Activated naive CD4-positive, alpha-beta T cell treated with anti-CD3 and anti-CD28 coated beads, Interleukin-2, amount 50 U/mL, for 72 hours (primary cell): Measurements from ENCODE around the gene LHPP. TPM values are rescaled to one million over a fixed set of nuclear protein-coding genes. Genes with fewer than 3 reads are reported as not detected.

Experiments used
- ATAC-seq, 2 donors: fragments of 150-1000 bp; cut with Tn5 transposase; 2 replicates each; pipeline ENCODE4 v1.10.0; 2021; ENCODE audit warnings: mild to moderate bottlenecking in 2 of 2, moderate library complexity in 2 of 2
- DNase-seq, 2 donors: peaks; one replicate each; pipeline ENCODE4 v3.0.0; 2021 to 2022; ENCODE audit warnings: low spot score in 2 of 2
- H3K27ac Mint-ChIP-seq, 2 donors: one replicate each; pipeline ENCODE4 v1.8.0; 2022; ENCODE audit warnings: mild to moderate bottlenecking in 2 of 2, mixed read lengths in 2 of 2
- H3K36me3 Mint-ChIP-seq, 2 donors: one replicate each; pipeline ENCODE4 v1.8.0; 2022; ENCODE audit warnings: mixed read lengths in 2 of 2
- H3K9me3 Mint-ChIP-seq, 2 donors: one replicate each; pipeline ENCODE4 v1.8.0; 2022; ENCODE audit warnings: mixed read lengths in 2 of 2
- total RNA-seq, 2 donors: library from RNA; stranded (reverse); gene quantifications; one replicate each; pipeline ENCODE4 v1.2.3, GENCODE V29; 2022

LHPP gene
- total RNA-seq, 2 donors from 2014 or later, result 12.5 to 13.0 TPM

DNA sequence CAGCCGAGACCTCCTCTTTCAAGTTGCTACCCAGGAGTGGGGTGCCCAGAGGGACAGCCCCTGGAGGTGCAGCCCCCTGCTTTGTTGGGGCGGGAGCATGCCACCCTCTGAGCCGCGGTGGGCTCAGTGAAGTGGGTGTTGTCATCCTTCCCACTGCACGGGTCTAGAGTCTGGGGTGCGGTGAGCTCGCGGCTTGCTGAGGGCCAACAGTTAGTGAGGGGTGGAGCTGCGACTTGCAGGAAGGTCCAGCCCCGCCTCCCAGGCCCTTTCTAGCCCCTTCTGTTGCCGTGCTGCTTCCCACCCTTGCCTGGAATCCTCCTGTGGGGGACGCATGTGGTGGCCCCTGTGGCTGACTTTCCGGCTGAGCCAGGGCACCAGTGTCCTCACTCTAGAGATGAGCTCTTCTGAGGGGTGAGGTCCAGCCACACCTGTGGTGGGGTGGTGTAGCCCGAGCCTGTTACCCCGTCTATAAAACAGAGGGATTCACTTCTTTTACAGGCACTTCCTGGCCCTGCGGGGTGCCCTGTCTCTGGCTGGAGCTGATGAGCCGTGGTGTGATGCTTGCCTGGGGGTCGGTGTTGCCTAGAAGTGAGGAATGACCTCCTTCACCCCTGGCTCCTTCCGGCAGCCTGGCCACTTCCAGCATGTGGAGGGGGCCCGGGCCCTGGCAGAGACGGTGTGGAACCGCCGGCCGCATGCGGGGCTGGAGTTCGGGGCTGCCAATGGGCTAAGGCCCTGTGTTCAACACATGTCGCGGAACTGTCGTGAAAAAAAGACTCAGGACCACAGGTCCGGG, 154.6 kb downstream of the LHPP start:
- H3K27ac Mint-ChIP-seq, result no peak overlapping the region
- DNase-seq, result no peak
- H3K9me3 Mint-ChIP-seq, result no peaks in the 10 kb centered on the region
- no peaks in the 10 kb centered on the region for H3K36me3 Mint-ChIP-seq
- no peak for ATAC-seq

DNA sequence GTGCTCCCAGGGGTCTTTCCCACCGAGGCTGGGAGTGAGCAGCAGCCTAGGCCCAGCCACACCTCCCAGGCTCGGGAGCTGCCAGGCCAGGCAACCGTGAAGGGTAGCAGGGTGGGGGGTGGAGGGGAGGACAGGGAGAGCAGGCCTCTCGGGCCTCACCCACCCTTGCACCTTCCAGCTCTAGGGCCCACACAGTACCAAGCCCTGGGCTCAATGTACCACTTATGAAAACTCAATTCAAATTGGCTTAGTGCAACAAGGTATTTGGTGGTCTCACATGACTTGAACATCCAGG, 155.2 kb downstream of the LHPP start:
- Mint-ChIP-seq H3K36me3 (no peaks in the 10 kb centered on the region), H3K9me3 (no peaks in the 10 kb centered on the region), H3K27ac (no peak overlapping the region)
- DNase-seq (no peak), ATAC-seq (no peak)

DNA sequence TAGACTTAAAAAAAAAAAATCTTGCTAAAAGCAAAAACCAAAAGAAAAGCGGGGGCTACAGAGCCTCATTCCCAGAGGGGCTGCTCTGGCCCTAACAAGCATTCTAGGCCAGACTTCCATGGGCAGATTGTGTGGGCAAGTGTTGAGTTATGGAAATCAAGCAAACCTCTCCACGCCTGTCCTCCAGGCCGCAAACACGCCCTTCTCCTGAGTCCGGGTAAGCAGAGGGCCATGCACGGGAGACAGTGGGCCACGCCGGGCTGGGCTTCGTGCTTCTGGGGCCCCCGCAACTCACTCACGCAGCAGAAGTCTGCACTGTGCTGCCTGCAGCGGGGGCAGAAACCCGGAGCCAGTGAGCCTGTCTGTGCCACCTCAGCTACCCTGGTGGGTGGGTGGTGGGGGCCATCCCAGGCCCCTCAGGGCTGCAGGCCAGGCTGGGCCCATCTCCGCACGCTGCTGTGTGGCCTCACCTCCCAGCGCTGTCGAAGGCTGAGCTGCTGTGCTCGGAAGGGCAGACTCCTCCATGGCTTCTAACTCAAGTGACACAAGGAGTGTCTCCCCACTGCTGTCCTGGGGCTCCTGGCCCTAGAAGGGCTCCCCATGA, 156.9 kb downstream of the LHPP start:
- Mint-ChIP-seq H3K9me3 (no peaks in the 10 kb centered on the region), H3K36me3 (no peaks in the 10 kb centered on the region), H3K27ac (no peak overlapping the region)
- no peak for ATAC-seq
- no peak for DNase-seq

DNA sequence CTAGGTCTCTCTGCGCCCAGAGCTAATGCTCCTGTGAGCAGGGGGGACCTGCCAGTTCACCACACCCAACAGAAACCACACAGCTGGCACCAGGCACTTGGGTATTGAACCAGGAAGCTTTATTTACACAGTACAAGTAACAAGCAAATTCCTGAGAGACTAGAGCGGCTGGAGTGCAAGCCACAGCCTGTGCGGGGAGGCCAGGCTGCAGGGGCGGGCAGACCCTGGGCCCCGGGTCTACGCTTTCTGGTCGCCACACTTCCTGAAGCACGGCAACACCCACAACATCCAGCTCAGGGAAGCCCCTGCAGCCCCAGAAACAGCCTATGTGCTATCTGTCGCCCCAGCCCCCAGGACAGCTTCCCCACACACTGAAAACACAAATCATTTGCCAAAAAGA, 157.6 kb downstream of the LHPP start:
- Mint-ChIP-seq H3K27ac (no peak overlapping the region), H3K36me3 (no peaks in the 10 kb centered on the region), H3K9me3 (no peaks in the 10 kb centered on the region)
- no peak for DNase-seq
- ATAC-seq, result no peak

DNA sequence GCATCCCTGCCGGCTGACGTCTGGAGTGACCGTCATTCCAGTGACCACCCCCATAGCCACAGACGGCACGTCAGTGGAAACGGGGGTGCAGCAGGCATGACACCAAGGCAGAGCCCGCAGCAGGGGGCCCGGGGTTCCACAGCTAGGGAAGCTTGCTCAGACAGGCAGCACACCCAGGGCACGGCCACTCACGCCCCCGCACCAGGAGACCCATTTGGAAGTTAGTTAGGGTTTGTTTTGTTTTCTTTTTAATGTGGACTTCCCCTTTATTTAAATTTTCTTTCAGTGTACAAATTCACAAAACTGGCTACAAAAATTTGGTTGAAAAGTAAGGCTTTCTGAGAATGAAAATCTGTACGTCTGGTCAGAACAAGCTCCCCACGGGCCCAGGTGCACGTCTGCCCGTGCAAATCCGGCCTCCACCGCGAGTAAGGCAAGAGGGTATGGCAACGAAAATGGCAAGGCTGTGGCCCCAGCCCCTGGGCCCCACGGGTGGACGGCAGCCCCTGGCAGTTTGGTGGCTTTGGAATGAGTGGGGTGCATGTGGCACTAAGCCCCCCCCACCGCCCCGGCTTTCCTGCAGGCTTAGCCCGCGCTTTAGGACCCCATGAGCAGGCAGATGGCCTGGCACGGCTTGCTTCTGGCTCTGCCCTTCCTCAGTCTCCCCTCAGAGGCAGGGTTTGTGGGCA, 158.3 kb downstream of the LHPP start:
- ATAC-seq, result no peak

DNA sequence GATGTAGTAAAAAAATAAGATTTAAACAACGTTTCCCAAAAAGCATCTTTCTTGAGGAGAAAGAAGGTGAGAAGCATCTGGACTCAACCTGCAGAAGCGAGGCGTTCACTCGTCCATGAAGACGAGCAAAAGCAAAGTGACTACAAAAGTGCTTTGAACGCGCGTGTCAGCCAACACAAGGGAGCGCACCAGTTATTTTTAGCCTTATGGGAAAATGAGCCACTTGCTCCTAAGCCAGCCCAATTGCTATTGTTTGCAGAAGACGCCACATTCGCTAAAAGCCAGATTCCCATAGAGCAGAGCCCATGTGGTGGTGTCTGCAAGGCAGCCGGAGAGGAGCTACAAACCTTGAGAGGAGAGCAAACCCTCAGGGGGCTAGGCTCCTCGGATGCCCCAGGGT, 160.0 kb downstream of the LHPP start:
- no peaks in the 10 kb centered on the region for H3K9me3 Mint-ChIP-seq
- ATAC-seq (no peak), DNase-seq (no peak)
- H3K27ac Mint-ChIP-seq, result no peak overlapping the region
- no peaks in the 10 kb centered on the region for H3K36me3 Mint-ChIP-seq

More for the DNA sequence above, 158.3 kb downstream of the LHPP start:
- H3K36me3 Mint-ChIP-seq, result no peaks in the 10 kb centered on the region
- no peak for DNase-seq
- H3K27ac Mint-ChIP-seq, result no peak overlapping the region
- no peaks in the 10 kb centered on the region for H3K9me3 Mint-ChIP-seq

DNA sequence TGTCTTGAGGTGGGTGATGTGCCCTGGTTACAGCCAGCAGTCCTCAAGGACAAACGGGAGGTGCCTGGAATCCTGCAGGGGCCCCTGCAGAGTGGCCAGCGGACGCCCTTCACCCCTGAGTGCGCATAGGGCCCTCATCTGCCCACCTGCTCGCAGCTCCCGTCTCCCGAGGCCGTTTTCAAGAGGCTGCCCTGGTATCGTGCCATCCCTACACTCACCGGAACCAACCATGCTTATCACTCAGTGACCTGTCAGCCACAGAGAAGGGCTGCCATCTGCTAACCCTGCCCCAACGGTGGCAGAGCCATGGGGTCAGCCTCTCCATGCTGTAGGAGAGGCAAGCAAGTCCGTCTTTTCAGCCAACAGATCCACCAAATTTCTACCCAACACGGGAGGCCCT, 160.5 kb downstream of the LHPP start:
- ATAC-seq (no peak), DNase-seq (no peak)
- H3K9me3 Mint-ChIP-seq, result no peaks in the 10 kb centered on the region
- H3K27ac Mint-ChIP-seq, result no peak overlapping the region
- H3K36me3 Mint-ChIP-seq, result no peaks in the 10 kb centered on the region

DNA sequence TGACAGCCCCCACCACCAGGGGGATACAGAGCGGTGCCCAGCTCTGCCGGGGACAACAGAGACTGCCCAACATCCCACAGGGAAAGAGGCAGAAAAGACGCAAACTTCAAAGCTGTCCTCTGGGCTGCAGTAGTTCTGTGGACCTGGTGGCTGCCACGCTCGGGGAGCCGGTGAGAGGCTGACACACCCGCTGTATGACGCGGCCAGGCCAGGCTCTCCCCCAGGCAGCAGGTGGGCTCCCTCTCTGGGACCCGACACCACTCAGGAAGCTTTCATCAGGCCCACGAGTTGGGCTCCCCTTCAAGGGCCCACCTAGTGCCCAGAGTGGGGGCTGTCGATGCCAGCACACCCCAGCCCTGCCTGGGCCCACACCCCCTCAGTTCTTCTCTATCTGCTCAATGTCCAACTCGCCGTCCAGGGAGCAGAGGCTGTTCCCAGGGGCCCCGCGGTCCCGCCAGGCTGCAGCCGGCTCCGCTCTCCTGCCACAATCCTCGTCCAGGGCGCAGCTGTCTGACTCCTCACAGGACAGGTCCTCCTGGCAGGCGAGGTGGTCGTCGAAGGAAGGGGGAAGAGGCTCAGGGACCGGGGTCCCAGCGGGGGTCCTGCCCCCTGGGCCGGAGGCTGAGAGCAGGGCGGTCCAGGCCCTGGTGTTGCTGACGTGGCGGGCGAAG, 161.4 kb downstream of the LHPP start:
- no peaks in the 10 kb centered on the region for H3K36me3 Mint-ChIP-seq
- no peaks in the 10 kb centered on the region for H3K9me3 Mint-ChIP-seq
- H3K27ac Mint-ChIP-seq, result no peak overlapping the region
- no peak for DNase-seq
- ATAC-seq, result no peak

DNA sequence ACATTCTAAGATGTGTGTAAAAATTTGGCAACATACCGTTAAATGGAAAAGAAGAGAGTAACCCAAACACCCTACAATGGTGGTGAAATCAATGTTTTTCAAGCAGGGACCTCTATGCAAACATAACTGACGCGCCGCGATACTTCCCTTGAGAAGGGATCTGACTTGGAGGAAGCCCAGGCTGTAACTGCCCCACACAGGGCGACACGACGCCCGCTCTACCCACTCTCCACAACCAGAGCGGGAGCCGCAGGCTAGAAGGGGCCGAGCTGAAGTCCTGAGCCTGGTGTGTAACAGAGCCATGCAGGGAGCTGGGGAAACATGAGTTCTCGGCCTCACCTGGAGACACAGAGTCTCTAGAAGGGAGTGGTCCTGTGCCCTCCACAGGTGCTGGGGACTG, 162.4 kb downstream of the LHPP start:
- H3K27ac Mint-ChIP-seq, result no peak overlapping the region

DNA sequence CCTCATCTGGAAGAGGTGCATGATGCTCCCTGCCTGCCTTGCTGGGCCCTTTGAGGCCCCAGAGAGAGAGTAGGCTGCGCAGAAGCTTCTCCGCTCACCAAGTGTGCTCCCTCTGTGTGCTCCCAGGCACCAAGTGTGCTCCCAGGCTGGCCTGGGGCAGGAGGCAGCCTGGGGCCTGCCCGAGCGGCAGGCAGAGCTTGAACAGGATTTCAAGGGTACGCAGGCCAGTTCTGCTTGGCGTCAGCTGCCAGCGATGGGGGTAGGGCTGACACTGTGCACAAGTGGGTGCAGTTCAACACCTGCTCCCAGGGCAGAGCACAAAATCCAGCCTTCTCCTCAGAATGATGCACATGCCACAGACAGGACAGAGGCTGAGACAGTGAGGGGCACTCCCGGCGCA, 162.8 kb downstream of the LHPP start:
- no peaks in the 10 kb centered on the region for H3K9me3 Mint-ChIP-seq
- DNase-seq, result no peak
- peak overlapping the region in 1 of 2 donors; percentile 54 for H3K27ac Mint-ChIP-seq
- no peaks in the 10 kb centered on the region for H3K36me3 Mint-ChIP-seq
- no peak for ATAC-seq

More for the DNA sequence above, 162.4 kb downstream of the LHPP start:
- DNase-seq, result no peak
- no peak for ATAC-seq
- H3K36me3 Mint-ChIP-seq, result no peaks in the 10 kb centered on the region
- H3K9me3 Mint-ChIP-seq, result no peaks in the 10 kb centered on the region

DNA sequence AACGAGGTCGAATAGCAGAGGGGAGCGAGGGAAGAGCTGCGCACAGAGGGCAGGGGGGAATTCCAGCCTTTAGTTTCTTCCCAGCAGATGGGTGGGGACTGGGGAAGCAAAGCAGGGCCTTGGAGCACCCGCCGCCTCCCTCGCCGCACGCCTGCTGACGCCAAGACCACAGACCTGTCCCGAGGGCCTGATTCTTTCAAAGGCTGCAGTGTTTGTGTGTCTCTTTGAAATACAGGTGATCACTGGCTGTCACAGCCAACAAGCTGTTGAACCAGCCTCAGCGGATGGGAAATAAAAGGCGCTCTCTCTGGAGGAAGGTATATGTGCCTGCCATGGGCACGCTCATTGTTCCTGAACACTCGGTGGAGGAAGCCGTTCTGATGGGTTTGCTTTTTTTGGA, 163.3 kb downstream of the LHPP start:
- no peak for ATAC-seq
- peak overlapping the region in 1 of 2 donors; percentile 54 for H3K27ac Mint-ChIP-seq

DNA sequence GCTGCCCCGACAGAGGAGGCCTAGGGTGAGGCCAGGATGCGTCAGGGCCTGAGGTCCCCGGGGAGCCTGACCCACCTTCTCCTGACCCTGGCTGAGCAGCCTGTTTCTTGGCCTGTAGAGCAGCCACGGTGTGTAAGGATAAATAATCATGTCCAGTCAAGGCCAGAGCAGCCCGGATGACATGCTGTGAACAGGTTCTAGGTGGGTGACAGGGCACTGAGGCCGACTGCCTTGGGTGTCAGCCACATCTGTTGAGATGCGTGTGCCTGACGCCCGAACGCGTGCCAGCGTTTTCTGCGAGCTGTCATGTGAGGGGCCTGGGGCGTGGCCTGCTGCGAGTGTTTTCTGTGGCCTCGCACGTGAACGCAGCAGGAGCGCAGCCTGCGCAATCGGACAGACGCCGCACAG, 164.2 kb downstream of the LHPP start:
- Mint-ChIP-seq H3K27ac (no peak overlapping the region), H3K36me3 (no peaks in the 10 kb centered on the region), H3K9me3 (no peaks in the 10 kb centered on the region)
- ATAC-seq, result no peak
- no peak for DNase-seq

More for the DNA sequence above, 163.3 kb downstream of the LHPP start:
- H3K9me3 Mint-ChIP-seq, result no peaks in the 10 kb centered on the region
- H3K36me3 Mint-ChIP-seq, result no peaks in the 10 kb centered on the region
- DNase-seq, result no peak

DNA sequence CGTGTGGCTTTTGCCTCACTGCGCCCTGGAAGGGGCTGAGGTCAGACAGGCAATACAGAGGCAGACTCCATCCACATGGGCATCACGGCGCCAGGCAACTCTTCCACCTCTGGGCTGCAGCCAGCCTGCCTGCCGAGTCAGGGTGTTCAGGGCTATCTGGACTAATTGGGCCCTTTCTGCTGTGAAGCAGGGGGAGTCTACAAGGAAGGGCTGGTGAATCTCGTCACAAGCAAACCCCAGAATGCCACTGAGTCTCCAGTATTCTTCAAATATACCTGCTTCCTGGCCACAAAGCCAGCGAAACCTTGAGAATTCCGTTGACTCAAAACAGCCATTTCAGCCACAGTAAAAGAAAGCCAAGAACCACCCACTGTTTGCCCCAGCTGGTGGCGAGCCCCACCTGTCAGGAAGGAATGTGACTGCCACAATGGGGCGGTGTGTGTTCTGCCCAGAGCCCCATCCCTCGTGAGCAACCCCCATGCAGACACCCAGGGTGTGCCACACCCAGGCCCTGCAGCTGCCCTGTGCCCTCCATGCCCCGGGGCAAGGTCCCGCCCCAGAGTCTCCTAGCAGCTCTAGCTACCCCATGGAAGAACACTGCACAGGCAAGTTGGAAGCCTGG, 165.2 kb downstream of the LHPP start:
- ATAC-seq (peak; percentile 84 to 92), DNase-seq (peak; percentile 42 to 72)
- Mint-ChIP-seq H3K9me3 (no peaks in the 10 kb centered on the region), H3K36me3 (no peaks in the 10 kb centered on the region), H3K27ac (peak overlapping the region in 1 of 2 donors; percentile 25)

DNA sequence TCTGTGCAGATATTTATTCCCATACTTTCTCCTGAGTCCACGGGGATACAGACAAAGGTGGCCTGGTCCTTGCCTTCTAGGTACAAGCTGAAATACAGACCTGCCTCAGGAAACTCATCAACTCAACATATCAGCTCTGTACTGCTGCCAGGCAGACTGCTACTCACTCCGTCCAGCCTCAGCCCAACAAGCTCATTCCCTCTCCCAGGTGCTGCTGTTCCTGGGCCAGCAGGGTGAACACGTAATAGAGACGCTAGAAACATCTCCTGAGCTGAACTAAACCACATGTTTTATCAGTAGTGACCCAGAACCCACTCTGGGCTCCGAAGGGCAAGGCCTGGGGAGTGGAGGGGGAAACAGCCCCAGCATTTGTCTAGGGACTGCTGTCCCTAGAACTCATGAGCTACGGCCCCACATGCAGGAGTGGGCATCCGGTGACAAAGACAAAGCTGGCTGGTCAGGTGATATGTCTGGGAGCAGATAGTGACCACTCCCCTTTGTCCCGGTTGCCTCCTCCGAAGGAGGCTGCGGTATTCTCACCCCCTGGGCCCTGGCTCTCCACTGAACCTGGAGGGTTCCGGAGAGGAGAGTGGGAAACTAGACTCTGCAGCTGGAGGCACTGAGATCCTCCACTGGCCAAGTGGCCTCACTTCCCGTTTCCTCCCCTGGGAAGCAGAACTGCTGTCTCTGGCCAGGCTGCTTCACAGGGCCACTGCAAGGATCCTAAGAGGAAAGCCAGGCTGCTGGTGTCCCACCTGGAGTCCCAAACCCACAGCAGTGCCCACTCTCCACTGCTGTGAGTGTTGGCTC, 166.4 kb downstream of the LHPP start:
- no peak for ATAC-seq
- no peak for DNase-seq
- H3K9me3 Mint-ChIP-seq, result no peaks in the 10 kb centered on the region
- H3K36me3 Mint-ChIP-seq, result no peaks in the 10 kb centered on the region
- no peak overlapping the region for H3K27ac Mint-ChIP-seq

DNA sequence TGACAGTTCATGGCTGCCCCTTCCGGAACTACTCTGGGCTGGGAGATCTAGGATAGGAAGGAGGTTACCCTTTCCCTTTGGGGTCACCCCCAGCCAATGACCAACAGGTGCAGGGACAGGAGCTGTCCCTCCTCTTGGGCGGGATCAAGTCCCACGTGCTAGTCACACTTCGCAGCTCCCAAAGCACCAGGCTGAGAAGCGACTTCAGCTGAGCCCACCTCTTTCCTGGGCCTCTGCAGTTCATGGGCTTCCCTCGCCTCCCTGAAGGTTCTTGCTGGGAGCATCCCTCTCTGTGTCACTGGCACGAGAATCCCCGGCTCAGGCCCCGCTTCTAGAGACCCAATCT, 167.0 kb downstream of the LHPP start:
- ATAC-seq, result no peak
- no peak for DNase-seq
- no peak overlapping the region for H3K27ac Mint-ChIP-seq

DNA sequence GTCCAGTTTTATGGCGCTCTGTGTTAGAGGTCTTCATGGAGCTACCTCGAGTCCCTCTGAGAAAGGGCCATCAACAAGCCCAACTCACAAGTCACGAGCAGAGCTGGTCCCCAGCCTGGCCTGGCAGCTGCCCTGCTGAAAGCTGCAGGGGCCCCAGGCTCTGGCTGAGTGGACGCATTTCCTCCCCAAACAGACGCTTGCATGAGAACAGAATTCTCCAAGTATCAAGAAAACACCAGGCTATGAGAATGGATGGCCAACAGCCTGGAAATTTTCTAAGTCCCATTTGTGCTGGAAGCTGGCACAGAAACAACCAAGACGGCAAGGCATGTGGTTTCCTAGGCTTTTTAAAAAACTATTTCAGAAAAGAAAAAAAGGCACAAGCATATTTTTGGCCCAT, 167.8 kb downstream of the LHPP start:
- ATAC-seq (no peak), DNase-seq (no peak)
- H3K27ac Mint-ChIP-seq, result no peak overlapping the region
- peaks cover 0 to 12% of the 10 kb centered on the region in 2 donors for H3K36me3 Mint-ChIP-seq
- H3K9me3 Mint-ChIP-seq, result no peaks in the 10 kb centered on the region

More for the DNA sequence above, 167.0 kb downstream of the LHPP start:
- H3K9me3 Mint-ChIP-seq, result no peaks in the 10 kb centered on the region
- H3K36me3 Mint-ChIP-seq, result peaks cover 0 to 4% of the 10 kb centered on the region in 2 donors
